Right cardiac atrium (tissue), 5 donors: ENCODE measurements around the gene SLC35A4. TPM values are rescaled to one million over a fixed set of nuclear protein-coding genes. Genes with fewer than 3 reads are reported as not detected.
"Not testable (repeated sequence)": the region's sequence is repeated elsewhere in the genome, so short reads cannot be mapped to it uniquely, and the experiment has no call there.

Experiments
- ATAC-seq, 2 donors: fragments of 200-7000 bp; cut with Tn5 transposase; one replicate each; pipeline versions ENCODE4 v1.8.0 to v1.9.1; 2020; ENCODE audit warnings: moderate library complexity in 2 of 2, mild to moderate bottlenecking in 1 of 2
- DNase-seq, 3 donors: peaks; one replicate each; pipeline ENCODE4 v3.0.0-alpha.2; 2020
- H3K27ac ChIP-seq: one replicate; pipeline ENCODE4 v1.5.1; 2013; ENCODE audit warnings: mild to moderate bottlenecking, low read length, control low read depth, moderate library complexity
- H3K27me3 ChIP-seq: one replicate; pipeline ENCODE4 v1.6.1; 2013; ENCODE audit not compliant: control insufficient read depth, insufficient read depth
- H3K4me1 ChIP-seq: one replicate; pipeline ENCODE4 v1.6.1; 2013; ENCODE audit warnings: low read length; ENCODE audit not compliant: control insufficient read depth, insufficient read depth
- H3K4me3 ChIP-seq: one replicate; pipeline ENCODE4 v1.5.1; 2013; ENCODE audit warnings: low read length, control low read depth
- H3K9me3 ChIP-seq: one replicate; pipeline ENCODE4 v1.6.1; 2013; ENCODE audit warnings: low read length; ENCODE audit not compliant: control insufficient read depth
- WGBS: extraction: QIAGEN DNeasy Blood & Tissue Kit; methylation state at CpG from one replicate; pipeline ENCODE4 v1.1.7; 2013; 5-methylcytosine and 5-hydroxymethylcytosine counted together
- intact Hi-C, 4 donors: fragments of 100-400 bp; cut with DNase I; formaldehyde crosslinking; loops; one replicate each; pipeline versions ENCODE4 v1.11.0 to v1.14.0; 2022 to 2023
- polyA plus RNA-seq: library from polyadenylated mRNA; stranded (reverse); fragments of 200-250 nt; gene quantifications from one replicate; pipeline ENCODE4 v1.2.3, GENCODE V29; 2013
- total RNA-seq, 4 donors: library from RNA; stranded (reverse); fragmentation: NEBNext Ultra II Directional; extraction: Animal tissue kit (Norgen Biotek cat#: 25700); gene quantifications; one replicate each; pipeline ENCODE4 v1.2.1, GENCODE V29; 2021
- donor health status: healthy with polysubstance abuse.
- donor health status: DM: no; HTN: yes; CAD: no.
- donor health status: DM: no; HTN: no; CAD: no.
- donor health status: DM: no; HTN: yes; CAD: no; lungs with severe emphysema.
- donor health status: DM: yes; HTN: yes; CAD: no.

SLC35A4 gene
- total and polyA plus RNA-seq, 5 donors: 44.6 to 77.3 (median 70.0) TPM

DNA sequence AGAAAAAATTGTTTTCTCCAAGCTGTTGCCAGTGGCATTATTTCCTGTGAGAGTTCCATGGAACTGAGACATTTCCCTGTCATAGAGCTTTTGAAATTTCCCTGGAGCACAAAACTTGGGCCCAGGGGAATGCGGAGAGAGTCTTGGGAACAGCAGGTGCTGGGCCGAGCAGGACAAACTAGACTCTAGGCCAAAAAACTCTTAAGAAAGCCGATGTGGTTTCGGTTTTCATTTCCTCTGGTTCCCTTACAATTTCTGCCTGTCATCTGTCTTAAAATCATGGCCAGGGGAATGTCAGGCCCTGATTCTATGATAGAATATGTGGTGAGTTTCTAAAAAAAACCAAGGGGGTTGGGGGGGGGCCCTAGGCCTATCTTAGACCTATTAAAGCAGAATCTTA, 4.6 kb downstream of the SLC35A4 start:
- Histone ChIP-seq H3K9me3 (no peaks in the 10 kb centered on the region), H3K4me1 (peaks cover 19% of the 10 kb centered on the region), H3K27me3 (no peaks in the 10 kb centered on the region), H3K4me3 (no peak overlapping the region), H3K27ac (peak overlapping the region; percentile 5)
- intact Hi-C loops: loop anchor here in 3 of 4 donors (5.0 to 10.0 kb wide), 2 partner anchors 63 to 66 kb away; partner anchors contain the start of genes CD14 (in 3 of the 3) and TMCO6 (in 1 of the 3)
- no peak for ATAC-seq
- 60% methylated on average over 4 of the region's 4 CpGs for WGBS
- no peak for DNase-seq

- peaks cover 19% of the 10 kb centered on the region for H3K4me1 ChIP-seq
Observed at GRCh38 chr5:140570058-140570457, 5.4 kb downstream of the SLC35A4 start.

DNA sequence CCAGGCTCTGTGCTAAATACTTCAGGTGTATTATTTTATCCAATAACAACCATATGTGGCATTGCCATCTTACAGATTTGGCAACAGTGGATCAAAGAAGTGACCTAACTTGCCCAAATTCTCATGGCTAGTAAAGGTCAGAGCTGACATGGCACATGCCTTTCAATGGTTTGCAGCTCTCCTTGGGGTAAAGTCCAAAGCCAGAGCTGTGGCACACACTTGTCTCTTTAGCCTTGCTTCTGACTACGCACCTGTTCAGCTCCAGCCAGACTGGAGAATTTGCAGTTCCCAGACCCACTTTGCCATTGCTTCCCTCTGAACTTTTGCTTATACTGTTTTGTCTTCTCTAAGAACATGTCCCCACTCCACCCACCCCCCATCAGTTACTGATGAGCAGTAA, 5.9 kb downstream of the SLC35A4 start:
- WGBS: 94% methylated on average over 1 of the region's 1 CpG
- intact Hi-C loops: no loop called here

More at GRCh38 chr5:140570058-140570457, 5.4 kb downstream of the SLC35A4 start:
- intact Hi-C loops: no loop called here
- H3K9me3 ChIP-seq: no peaks in the 10 kb centered on the region
- no peak overlapping the region for H3K4me3 ChIP-seq
- ATAC-seq: no peak
- no peaks in the 10 kb centered on the region for H3K27me3 ChIP-seq
- WGBS: 91% methylated on average over 4 of the region's 4 CpGs
- no peak for DNase-seq
- no peak overlapping the region for H3K27ac ChIP-seq

DNA sequence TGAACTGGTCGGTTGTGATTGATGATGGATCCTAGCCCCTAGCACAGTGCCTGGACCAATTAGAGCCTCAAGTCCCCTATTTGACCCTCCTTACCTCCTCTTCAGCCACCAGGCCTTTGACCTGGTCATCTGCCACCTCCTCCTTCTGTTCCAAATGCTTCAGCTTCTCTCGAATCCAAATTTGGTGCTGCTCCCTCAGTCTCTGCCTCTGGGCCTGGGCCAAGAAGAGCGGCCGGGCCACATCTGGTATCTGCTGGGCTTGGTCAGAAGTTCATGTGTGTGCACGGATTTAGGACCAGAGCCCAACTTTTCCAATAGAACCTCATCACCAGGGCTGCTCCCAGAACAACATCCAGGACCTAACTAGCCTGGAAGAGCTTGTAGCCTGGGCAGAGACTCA, 6.5 kb downstream of the SLC35A4 start:
- H3K27ac ChIP-seq: peak overlapping the region; percentile 32
- ATAC-seq: no peak
- 56% methylated on average over 5 of the region's 5 CpGs for WGBS
- peak in 2 of 3 donors; percentile 71 to 86 for DNase-seq
- intact Hi-C loops: no loop called here
- no peak overlapping the region for H3K4me3 ChIP-seq
- peaks cover 15% of the 10 kb centered on the region for H3K4me1 ChIP-seq
- H3K9me3 ChIP-seq: no peaks in the 10 kb centered on the region
- H3K27me3 ChIP-seq: no peaks in the 10 kb centered on the region

More for the DNA sequence above, 5.9 kb downstream of the SLC35A4 start:
- Histone ChIP-seq H3K27me3 (no peaks in the 10 kb centered on the region), H3K4me3 (no peak overlapping the region), H3K9me3 (no peaks in the 10 kb centered on the region), H3K27ac (peak overlapping the region; percentile 32), H3K4me1 (peaks cover 18% of the 10 kb centered on the region)
- ATAC-seq (no peak), DNase-seq (no peak)

GRCh38 chr5:140573683-140574082, 9.1 kb downstream of the SLC35A4 start:
- peaks cover 11% of the 10 kb centered on the region for H3K4me1 ChIP-seq
- WGBS: 84% methylated on average over 7 of the region's 7 CpGs
- H3K27ac ChIP-seq: peak overlapping the region; percentile 28

DNA sequence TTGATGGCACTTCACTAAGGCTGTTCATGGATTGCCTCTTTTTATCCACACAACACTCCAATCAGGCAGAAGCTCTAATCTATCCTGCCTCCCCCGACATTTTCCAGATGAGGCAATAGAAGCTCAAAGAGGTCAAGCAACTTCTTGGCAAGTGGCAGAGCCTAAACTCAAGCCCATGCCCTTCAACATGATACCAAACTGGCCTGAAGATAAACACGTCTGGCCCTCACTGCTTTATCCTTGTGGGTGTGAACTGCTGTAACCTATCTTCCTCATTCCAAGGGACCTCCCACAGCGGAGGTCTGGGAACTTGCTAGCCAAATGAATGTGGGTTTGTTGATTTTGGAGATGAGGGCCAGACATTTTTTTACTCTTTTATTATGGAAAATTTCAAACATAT, 9.5 kb downstream of the SLC35A4 start:
- no peaks in the 10 kb centered on the region for H3K27me3 ChIP-seq
- peak in 1 of 3 donors; percentile 58 for DNase-seq
- H3K27ac ChIP-seq: no peak overlapping the region
- 17% methylated on average over 3 of the region's 3 CpGs for WGBS
- H3K9me3 ChIP-seq: no peaks in the 10 kb centered on the region
- H3K4me3 ChIP-seq: no peak overlapping the region
- peaks cover 9% of the 10 kb centered on the region for H3K4me1 ChIP-seq
- ATAC-seq: peak; percentile 71 to 86
- intact Hi-C loops: no loop called here

More at GRCh38 chr5:140573683-140574082, 9.1 kb downstream of the SLC35A4 start:
- ATAC-seq (no peak), DNase-seq (peak in 1 of 3 donors; percentile 53)
- Histone ChIP-seq H3K4me3 (no peak overlapping the region), H3K27me3 (no peaks in the 10 kb centered on the region), H3K9me3 (no peaks in the 10 kb centered on the region)
- intact Hi-C loops: no loop called here

DNA sequence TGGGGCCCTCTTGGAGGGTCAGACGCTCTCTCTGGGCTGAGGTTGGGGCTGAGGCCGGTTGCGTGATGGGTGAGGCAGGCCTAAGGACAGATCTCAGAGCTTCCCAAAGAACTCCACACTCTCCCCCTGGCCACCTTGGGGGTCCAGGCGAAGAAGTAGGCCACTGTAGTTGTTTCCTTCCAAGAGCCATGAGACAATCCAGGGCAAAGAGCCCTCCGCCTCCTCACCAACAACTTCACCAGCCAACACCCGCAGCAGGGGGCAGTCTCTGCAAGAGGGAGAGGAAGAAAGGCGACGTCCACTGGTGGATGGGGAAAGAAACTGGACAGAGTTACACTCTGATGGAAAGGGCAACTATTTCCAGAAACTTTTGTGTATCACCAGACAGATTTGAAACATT, 10.7 kb downstream of the SLC35A4 start:
- intact Hi-C loops: no loop called here
- 75% methylated on average over 8 of the region's 8 CpGs for WGBS
- peak; percentile 50 to 83 (median 78) for DNase-seq
- peak; percentile 42 to 51 for ATAC-seq
- Histone ChIP-seq H3K27me3 (no peaks in the 10 kb centered on the region), H3K27ac (no peak overlapping the region), H3K4me1 (peaks cover 9% of the 10 kb centered on the region), H3K9me3 (no peaks in the 10 kb centered on the region), H3K4me3 (no peak overlapping the region)

GRCh38 chr5:140576776-140577201, 12.2 kb downstream of the SLC35A4 start:
- no peak for DNase-seq
- Histone ChIP-seq H3K9me3 (no peaks in the 10 kb centered on the region), H3K27me3 (no peaks in the 10 kb centered on the region), H3K4me1 (no peaks in the 10 kb centered on the region), H3K27ac (no peak overlapping the region), H3K4me3 (no peak overlapping the region)
- intact Hi-C loops: no loop called here
- WGBS: 59% methylated on average over 2 of the region's 2 CpGs
- ATAC-seq: no peak

DNA sequence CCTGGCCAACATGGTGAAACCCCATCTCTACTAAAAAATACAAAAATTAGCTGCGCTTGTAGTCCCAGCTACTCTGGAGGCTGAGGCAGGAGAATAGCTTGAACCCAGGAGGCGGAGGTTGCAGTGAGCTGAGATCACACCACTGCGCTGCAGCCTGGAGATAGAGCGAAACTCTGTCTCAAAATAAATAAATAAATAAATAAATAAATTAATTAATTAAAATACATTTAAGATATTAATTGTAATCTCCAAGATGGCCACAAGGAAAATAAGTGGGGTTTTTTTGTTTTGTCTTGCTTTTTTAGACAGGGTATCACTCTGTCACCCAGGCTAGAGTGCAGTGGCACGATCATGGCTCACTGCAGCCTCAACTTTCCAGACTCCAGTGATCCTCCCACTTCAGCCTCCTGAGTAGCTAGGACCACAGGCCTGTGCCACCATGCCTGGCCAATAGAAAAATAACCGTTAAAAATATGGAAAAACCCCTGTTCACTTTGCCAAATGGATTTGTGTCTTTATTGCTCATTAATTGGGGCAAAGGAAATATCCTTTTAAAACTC, 14.6 kb downstream of the SLC35A4 start:
- H3K4me1 ChIP-seq, H3K27me3 ChIP-seq, intact Hi-C loops, H3K9me3 ChIP-seq, ATAC-seq, H3K4me3 ChIP-seq, DNase-seq, H3K27ac ChIP-seq: not testable (repeated sequence)
- 91% methylated on average over 6 of the region's 6 CpGs for WGBS

DNA sequence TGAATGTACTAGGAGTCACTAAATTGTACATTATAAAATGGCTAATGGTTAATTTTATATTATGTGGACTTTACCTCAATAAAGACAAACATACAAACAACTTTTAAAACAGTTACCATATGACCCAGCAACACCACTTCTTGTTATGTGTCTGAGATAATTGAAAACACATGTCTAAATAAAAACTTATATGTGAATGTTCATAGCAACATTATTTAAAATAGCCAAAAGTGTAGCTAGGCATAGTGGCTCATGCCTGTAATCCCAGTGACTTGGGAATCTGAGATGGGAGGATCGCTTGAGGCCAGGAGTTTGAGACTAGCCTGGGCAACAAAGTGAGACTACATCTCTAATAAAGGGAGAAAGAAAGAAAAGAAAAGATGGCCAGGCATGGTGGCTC, 22.9 kb downstream of the SLC35A4 start:
- H3K9me3 ChIP-seq: no peaks in the 10 kb centered on the region
- ATAC-seq: no peak
- H3K27ac ChIP-seq: no peak overlapping the region
- H3K4me1 ChIP-seq: no peaks in the 10 kb centered on the region
- H3K27me3 ChIP-seq: no peaks in the 10 kb centered on the region
- whole genome bisulfite sequencing: 94% methylated on average over 1 of the region's 1 CpG
- intact Hi-C loops: no loop called here
- DNase-seq: no peak
- no peak overlapping the region for H3K4me3 ChIP-seq

DNA sequence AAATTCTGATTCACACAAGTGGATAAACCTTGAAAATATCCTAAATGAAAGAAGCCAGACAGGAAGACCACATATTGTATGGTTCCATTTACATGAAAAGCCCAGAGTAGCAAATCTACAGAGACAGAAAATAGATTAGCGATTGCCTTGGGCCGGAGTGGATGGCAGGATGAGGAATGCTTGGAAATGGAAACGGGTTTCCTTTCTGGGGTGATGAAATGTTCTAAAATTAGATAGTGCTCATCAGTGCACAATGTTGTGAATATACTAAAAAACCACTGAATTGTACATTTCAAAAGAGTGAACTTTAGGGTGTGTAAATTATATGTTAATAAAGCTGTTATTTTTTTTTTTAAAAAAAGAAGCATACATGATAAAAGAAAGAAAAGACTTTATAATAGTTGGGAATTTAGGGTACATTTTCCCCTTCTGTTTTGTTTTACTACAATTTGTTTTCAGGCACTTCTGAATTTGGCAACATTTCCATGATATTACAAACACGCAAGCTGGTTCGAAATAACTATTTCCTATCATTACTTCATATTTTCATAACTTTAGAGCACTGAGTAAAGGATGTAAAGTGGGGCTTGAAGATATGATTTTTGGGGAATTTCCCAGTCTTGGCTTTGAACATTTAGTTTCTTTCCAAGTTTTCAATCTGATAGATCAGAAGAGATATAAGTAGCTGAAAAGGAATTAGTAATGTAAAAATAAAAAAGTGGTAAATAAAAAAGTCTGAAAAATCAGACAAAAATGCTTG, 23.9 kb downstream of the SLC35A4 start:
- Histone ChIP-seq H3K27me3 (no peaks in the 10 kb centered on the region), H3K27ac (no peak overlapping the region), H3K9me3 (no peaks in the 10 kb centered on the region), H3K4me1 (no peaks in the 10 kb centered on the region), H3K4me3 (no peak overlapping the region)
- DNase-seq (no peak), ATAC-seq (peak; percentile 47 to 62)
- WGBS: 26% methylated on average over 5 of the region's 5 CpGs
- intact Hi-C loops: no loop called here
